ENCODE data around the gene GRAMD1B. TPM values are rescaled to one million over a fixed set of nuclear protein-coding genes. Genes with fewer than 3 reads are reported as not detected.
"Not testable (repeated sequence)": the region's sequence is repeated elsewhere in the genome, so short reads cannot be mapped to it uniquely, and the experiment has no call there.

Gene GRAMD1B
- total RNA-seq, 1 donor from 2014 or later, result 8.9 TPM

GRCh38 chr11:123509737-123510578 lies 79.9 kb downstream of the GRAMD1B start:
- DNase-seq (ENCODE audit: low spot score), result peak; percentile 94

- no peak for DNase-seq (ENCODE audit: low spot score)
These were observed 80.5 kb downstream of the GRAMD1B start for GRCh38 chr11:123510579-123510905.

GRCh38 chr11:123511037-123511870 lies 81.2 kb downstream of the GRAMD1B start:
- peak; percentile 94 for DNase-seq (ENCODE audit: low spot score)

GRCh38 chr11:123513309-123513708 lies 83.2 kb downstream of the GRAMD1B start:
- DNase-seq (ENCODE audit: low spot score), result not testable (repeated sequence)

- no peak for DNase-seq (ENCODE audit: low spot score)
These were observed 86.2 kb downstream of the GRAMD1B start for GRCh38 chr11:123516238-123516637.

- no peak for DNase-seq (ENCODE audit: low spot score)
These were observed 87.7 kb downstream of the GRAMD1B start for GRCh38 chr11:123517559-123518364.

GRCh38 chr11:123518496-123519054 lies 88.5 kb downstream of the GRAMD1B start:
- no peak for DNase-seq (ENCODE audit: low spot score)

GRCh38 chr11:123519055-123519796 lies 89.2 kb downstream of the GRAMD1B start:
- no peak for DNase-seq (ENCODE audit: low spot score)

- no peak for DNase-seq (ENCODE audit: low spot score)
These were observed 89.7 kb downstream of the GRAMD1B start for GRCh38 chr11:123519797-123520193.

- not testable (repeated sequence) for DNase-seq (ENCODE audit: low spot score)
These were observed 90.4 kb downstream of the GRAMD1B start for GRCh38 chr11:123520476-123520875.

GRCh38 chr11:123521001-123521400 lies 90.9 kb downstream of the GRAMD1B start:
- DNase-seq (ENCODE audit: low spot score), result no peak

- DNase-seq (ENCODE audit: low spot score), result no peak
These were observed 91.9 kb downstream of the GRAMD1B start for GRCh38 chr11:123521930-123522329.

- no peak for DNase-seq (ENCODE audit: low spot score)
These were observed 93.5 kb downstream of the GRAMD1B start for GRCh38 chr11:123523539-123523938.

GRCh38 chr11:123525097-123525496 lies 95.0 kb downstream of the GRAMD1B start:
- no peak for DNase-seq (ENCODE audit: low spot score)

- DNase-seq (ENCODE audit: low spot score), result no peak
These were observed 95.4 kb downstream of the GRAMD1B start for GRCh38 chr11:123525511-123525918.

- DNase-seq (ENCODE audit: low spot score), result no peak
These were observed 96.1 kb downstream of the GRAMD1B start for GRCh38 chr11:123526027-123526805.

GRCh38 chr11:123526918-123527317 lies 96.8 kb downstream of the GRAMD1B start:
- no peak for DNase-seq (ENCODE audit: low spot score)

- no peak for DNase-seq (ENCODE audit: low spot score)
These were observed 97.5 kb downstream of the GRAMD1B start for GRCh38 chr11:123527526-123527925.

GRCh38 chr11:123527947-123528346 lies 97.9 kb downstream of the GRAMD1B start:
- DNase-seq (ENCODE audit: low spot score), result no peak

GRCh38 chr11:123531325-123531724 lies 101.3 kb downstream of the GRAMD1B start:
- no peak for DNase-seq (ENCODE audit: low spot score)

Measured in umbilical cord (tissue), 2 donors.